ENCODE data around the gene DOK7.

Gene DOK7

GRCh38 chr4:3463556-3464348, 646 bp downstream of the DOK7 start:
- DNase-seq (ENCODE audit: low read depth): no peak

DNA sequence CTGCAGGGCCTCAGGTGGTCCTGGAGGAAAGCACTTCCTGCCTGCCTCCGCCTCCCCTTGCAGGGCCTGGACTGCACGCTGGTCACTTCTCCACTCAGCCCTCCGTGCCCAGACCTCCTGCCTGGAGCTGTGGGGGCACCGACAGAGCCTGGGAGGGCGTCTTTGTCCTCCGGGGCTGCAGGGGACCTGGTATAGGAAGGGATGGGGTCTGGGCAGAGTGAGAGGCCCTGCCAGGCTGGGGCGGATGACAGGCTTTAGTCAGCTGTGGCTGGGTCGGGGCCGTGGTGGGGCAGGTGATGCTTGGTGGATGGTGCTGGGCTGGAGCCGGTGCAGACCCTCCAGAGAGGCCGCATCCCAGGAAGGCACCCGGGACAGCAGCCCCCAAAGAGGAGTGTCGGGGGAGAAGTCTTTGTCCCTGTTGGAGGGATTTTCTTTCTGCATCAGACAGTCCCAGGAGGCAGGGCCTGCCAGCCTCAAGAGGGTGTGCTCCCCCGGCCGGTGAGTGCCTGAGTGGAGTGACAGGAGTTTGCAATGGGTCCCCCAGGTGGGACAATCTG, 1.3 kb downstream of the DOK7 start:
- no peak for DNase-seq (ENCODE audit: low read depth)

- DNase-seq (ENCODE audit: low read depth): no peak
Measured at GRCh38 chr4:3464911-3465697, 2.0 kb downstream of the DOK7 start.

DNA sequence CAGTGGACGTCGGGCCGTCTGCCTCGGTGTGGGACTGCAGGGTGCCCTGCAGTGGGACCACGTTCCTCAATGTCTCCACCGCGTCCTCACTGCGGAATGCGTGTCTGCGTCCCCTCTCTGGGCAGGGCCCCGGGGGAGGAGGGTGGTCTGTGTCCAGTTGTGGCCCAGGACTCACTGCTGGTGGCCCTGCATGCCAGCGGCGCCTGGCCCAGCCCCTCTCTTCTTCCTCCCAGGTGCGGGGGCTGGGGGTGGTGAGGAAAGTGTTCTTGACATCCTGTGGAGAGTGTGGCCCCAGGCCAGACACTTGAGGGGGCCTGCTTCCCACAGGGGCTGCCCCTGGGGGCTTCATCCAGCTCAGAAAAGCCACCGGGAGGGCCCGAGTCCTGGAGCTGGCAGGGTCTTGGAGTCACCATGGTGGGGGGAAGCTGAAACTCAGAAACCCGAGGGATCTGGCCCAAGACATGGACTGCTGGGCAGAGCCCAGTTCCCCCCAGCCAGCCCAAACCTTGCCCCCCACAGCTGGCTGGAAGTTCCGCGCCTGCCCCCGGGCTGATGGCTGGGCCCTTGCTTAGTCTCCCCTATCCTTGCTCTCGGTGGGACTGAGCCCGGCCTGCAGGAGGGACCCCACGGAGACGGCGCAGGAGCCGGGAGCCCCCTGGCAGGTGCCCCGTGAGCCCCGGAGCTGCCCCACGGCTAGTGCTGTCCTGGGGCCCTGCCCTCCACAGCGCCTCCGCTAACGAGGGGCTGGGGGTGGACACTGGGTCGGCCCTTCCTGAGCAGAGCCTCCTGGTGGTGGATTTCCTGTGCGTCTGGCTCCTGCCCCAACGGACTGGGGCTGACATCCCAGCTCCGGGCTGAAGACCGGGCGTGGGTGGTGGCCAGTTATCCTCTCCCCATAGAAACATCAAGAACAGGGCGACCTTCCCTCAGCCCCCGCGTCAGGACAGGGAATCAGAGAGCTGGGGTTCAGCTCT, 2.9 kb downstream of the DOK7 start:
- no peak for DNase-seq (ENCODE audit: low read depth)

DNA sequence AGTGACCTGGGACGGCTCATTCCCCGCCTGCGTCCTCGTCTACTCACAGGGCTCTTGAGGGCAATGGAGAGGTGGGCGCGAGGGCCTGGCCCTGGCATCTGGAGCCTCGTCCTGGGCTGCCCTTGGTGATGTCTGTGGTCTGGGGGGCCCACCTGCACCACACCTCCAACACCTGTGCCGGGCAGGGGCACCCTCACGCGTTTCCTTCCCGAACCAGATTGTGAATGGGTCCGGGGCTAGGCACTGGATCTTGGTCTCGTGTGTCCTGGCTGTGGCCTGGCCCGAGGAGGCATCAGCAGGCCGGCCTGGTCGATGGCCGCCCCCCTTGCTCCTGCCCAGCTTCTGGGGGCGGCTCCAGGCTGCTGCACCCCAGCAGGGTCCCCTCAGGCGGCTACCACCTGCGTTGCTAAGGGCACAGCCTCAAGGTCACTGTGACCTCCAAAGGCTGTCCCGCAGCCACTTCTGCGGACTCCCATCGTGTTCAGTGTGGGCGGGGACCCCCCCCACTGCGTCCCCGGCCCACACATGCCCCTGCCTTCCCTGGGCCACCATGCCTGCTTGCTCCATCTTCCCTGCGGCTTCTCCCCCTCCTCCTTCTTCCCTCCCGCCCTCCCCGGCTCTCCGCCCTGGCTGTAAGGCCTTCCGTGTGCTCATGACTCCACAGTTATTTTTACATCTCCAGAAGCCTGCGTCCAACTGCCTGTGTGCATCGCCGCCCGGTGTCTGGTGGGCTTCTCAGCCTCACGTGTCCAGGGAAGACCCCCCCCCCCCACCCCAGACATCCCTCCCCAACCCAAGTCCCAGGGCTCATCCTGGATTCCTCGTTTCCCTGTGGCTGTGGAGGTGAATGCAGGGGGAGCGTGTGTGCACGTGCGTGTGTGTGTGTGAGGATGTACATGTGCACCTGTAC, 3.8 kb downstream of the DOK7 start:
- no peak for DNase-seq (ENCODE audit: low read depth)

- no peak for DNase-seq (ENCODE audit: low read depth)
Measured at GRCh38 chr4:3467601-3468031, 4.5 kb downstream of the DOK7 start.

DNA sequence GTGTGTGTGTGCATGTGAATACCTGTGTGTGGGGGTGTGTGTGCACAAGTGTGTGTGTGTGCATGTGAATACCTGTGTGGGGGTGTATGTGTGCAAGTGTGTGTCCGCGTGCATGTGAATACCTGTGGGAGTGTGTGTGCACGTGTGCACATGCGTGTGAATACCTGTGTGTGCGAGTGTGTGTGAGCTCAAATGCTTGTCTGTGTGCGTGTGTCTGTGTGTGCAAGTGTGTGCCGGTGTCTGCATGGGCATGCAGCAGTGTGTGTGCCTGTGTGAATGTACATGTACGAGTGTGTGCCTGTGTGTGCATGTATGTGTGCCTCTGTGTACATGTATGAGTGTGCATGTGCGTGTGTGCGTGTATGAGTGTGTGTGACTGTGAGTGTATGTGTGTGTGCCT, 5.0 kb downstream of the DOK7 start:
- no peak for DNase-seq (ENCODE audit: low read depth)

DNA sequence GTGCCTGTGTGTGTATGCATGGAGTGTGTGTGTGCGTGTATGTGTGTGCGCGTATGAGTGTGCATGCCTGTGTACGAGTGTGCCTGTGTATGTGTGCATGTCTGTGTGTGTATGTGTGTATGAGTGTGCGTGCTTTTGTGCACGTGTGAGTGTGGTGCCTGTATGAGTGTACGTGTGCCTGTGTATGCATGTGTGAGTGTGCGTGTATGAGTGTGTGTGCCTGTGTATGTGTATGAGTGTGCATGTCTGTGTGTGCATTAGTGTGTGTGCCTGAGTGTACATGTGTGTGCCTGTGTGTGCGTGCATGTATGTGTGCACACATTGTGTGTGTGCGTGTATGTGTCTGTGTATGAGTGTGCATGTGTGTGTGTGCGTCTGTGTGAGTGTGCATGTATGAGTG, 5.7 kb downstream of the DOK7 start:
- DNase-seq (ENCODE audit: low read depth): no peak

- no peak for DNase-seq (ENCODE audit: low read depth)
Measured at GRCh38 chr4:3469386-3470243, 6.5 kb downstream of the DOK7 start.

GRCh38 chr4:3470244-3471097, 7.4 kb downstream of the DOK7 start:
- no peak for DNase-seq (ENCODE audit: low read depth)

DNA sequence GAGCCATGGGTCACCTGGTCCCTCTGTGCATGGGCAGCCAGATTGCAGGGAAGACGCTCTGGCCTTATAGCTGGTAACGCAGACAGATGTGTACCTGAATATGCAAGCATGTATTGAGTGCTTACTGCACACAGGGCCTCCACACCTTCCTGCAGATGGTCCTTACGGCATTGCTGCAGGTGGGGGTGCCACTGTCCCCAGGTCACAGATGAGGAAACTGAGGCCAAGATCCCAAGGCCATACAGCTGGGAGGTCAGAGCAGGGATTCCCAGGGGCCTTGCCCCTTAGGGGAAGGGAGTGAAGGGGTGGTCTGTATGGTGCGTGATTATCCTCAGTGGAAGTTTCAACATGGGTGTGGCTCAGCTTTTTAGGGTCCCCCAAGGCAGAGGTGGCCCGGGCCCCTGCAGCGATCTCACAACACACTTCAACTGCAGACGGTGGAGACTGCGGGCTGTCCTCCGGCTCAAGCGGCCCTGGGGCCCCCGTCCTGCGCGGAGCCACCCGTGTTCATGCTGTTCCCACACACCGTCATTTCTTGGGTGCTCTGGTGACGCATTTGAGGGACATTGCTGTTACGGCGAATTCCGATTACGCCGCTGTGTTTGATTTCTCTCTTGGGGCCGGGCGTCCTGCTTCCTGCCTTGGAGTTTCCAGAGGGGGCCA, 8.1 kb downstream of the DOK7 start:
- DNase-seq (ENCODE audit: low read depth): no peak

DNA sequence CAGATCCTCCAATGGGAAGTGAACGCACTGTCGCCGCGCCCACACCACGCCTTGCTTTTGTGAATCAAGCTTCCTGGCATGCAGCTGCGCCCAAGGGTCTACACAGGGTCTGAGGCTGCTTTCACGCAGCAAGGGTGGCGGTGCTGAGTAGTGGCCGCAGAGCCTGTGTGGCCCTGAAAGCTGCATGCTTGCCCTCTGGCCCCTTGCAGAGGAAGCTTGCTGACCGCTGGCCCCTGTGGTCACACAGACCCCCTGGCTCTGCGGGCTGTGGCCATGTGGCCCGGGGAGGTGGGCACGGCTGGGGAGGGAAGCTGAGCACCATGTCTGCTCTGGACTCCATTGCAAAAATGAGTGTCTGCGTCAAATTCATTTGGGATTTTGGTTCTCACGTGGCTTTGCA, 8.8 kb downstream of the DOK7 start:
- DNase-seq (ENCODE audit: low read depth): no peak

DNA sequence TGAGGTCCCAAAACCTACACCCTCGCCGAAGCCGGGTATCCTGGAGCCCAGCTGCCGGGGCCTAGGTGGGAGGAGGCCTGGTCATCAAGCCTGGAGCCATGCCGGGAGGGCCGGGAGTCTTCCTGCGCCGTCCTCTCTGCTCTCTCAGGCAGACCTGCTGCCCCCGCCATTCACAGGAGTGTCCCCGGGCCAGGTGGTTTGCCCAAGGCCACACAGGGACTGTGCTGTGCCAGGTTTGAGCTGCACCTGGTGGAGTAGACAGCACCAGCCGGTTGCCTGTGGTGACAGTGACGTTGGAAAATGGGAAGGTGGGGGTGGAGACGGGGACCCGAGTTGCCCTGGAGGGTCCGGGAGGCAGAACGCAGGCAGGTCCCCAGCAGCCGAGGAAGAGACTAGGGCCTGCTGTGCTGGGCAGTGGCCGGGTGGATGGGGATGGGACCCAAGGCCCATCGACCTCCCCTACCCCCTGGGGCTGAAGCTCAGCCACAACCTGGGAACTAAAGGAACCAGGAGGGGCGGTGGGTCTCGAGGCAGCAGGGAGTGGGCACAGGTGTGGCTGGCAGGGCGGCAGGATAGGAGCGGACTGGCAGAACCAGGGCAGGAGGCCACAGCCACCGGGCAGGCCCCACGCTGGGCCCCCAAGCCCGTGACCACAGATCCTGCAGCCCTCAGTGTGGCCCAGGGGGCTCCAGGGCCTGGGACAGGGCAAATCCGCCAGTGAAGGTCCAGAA, 9.5 kb downstream of the DOK7 start:
- DNase-seq (ENCODE audit: low read depth): no peak

- DNase-seq (ENCODE audit: low read depth): no peak
Measured at GRCh38 chr4:3473181-3473950, 10.3 kb downstream of the DOK7 start.

- DNase-seq (ENCODE audit: low read depth): no peak
Measured at GRCh38 chr4:3473996-3474765, 11.1 kb downstream of the DOK7 start.
